Esophagus muscularis mucosa (tissue), 4 donors: Measurements from ENCODE around the gene MCM9. TPM values are rescaled to one million over a fixed set of nuclear protein-coding genes. Genes with fewer than 3 reads are reported as not detected.

Experiments
- DNase-seq: peaks from one replicate; pipeline ENCODE4 v3.0.0-alpha.2; 2017; ENCODE audit errors: extremely low spot score
- H3K27ac ChIP-seq, 4 donors: fragments of 200-600 bp; sonication (generic); replicated peaks in 1 of 4; 1 replicate in 3 of 4; 2 replicates in 1 of 4; pipeline ENCODE4 v1.5.1; 2016 to 2019; ENCODE audit warnings: mild to moderate bottlenecking in 1 of 4
- H3K27me3 ChIP-seq, 4 donors: fragments of 200-600 bp; sonication (generic); one replicate each; pipeline versions ENCODE4 v1.5.1 to v1.6.0; 2016 to 2019
- H3K36me3 ChIP-seq, 4 donors: fragments of 200-600 bp; sonication (generic); one replicate each; pipeline ENCODE4 v1.5.1; 2016 to 2019
- H3K4me1 ChIP-seq, 4 donors: fragments of 200-600 bp; sonication (generic); one replicate each; pipeline ENCODE4 v1.5.1; 2016 to 2019
- H3K4me3 ChIP-seq, 4 donors: fragments of 200-600 bp; sonication (generic); 1 replicate in 2 of 4; 2 replicates in 2 of 4; pipeline ENCODE4 v1.5.1; 2016 to 2019; ENCODE audit warnings: mild to moderate bottlenecking in 4 of 4, moderate library complexity in 1 of 4
- H3K9me3 ChIP-seq, 4 donors: fragments of 200-600 bp; sonication (generic); 1 replicate in 3 of 4; 2 replicates in 1 of 4; pipeline ENCODE4 v1.5.1; 2016 to 2019
- CTCF ChIP-seq, 3 experiments: fragments of 200-600 bp in 2 of 3; fragments of 450-650 bp in 1 of 3; sonication (generic) in 2 of 3; IDR thresholded peaks; one replicate each; pipeline ENCODE4 v1.5.1; 2017 to 2019; ENCODE audit warnings: antibody characterized with exemption in 3 of 3, mild to moderate bottlenecking in 2 of 3, moderate library complexity in 1 of 3
- EP300 ChIP-seq: sonication (generic); formaldehyde crosslinking; IDR thresholded peaks from one replicate; pipeline ENCODE4 v1.6.1; 2017; ENCODE audit warnings: antibody characterized with exemption
- POLR2A ChIP-seq: fragments of 450-650 bp; IDR thresholded peaks from one replicate; pipeline ENCODE4 v1.6.1; 2017; ENCODE audit warnings: antibody characterized with exemption, moderate library complexity, mild to moderate bottlenecking, low read depth
- POLR2AphosphoS5 ChIP-seq, 2 donors: sonication (generic); formaldehyde crosslinking; IDR thresholded peaks; one replicate each; pipeline ENCODE4 v1.6.1; 2017; ENCODE audit warnings: antibody characterized with exemption in 2 of 2
- WGBS: methylation state at CpG from one replicate; pipeline ENCODE4 v1.1.5; 2018; 5-methylcytosine and 5-hydroxymethylcytosine counted together
- intact Hi-C: fragments of 100-400 bp; cut with DNase I; formaldehyde crosslinking; loops from one replicate; pipeline ENCODE4 v1.15.1; 2023
- total RNA-seq, 4 donors: library from RNA; depleted of rRNA; stranded (reverse); fragments of >200 nt; gene quantifications; one replicate each; pipeline versions ENCODE4 v1.1.0 to v1.2.1, GENCODE V29; 2016

The MCM9 gene
- total RNA-seq, 4 donors from 2014 or later: 10.8 to 18.1 (median 11.3) TPM

GRCh38 chr6:118787724-118788423, 147.1 kb downstream of the MCM9 start:
- Histone ChIP-seq H3K4me1 (peaks cover 12 to 27% (median 19%) of the 10 kb centered on the region in 4 donors), H3K27ac (no peak overlapping the region), H3K9me3 (no peaks in the 10 kb centered on the region), H3K36me3 (no peaks in the 10 kb centered on the region), H3K27me3 (no peaks in the 10 kb centered on the region), H3K4me3 (no peak overlapping the region)
- no peak for TF ChIP-seq POLR2A
- no peak for TF ChIP-seq CTCF (IDR thresholded peaks at IDR 0.05)
- no peak for TF ChIP-seq EP300
- TF ChIP-seq POLR2AphosphoS5 (IDR thresholded peaks at IDR 0.05): no peak
- WGBS: 54% methylated on average over 6 of the region's 6 CpGs
- DNase-seq: no peak
- intact Hi-C loops: no loop called here

GRCh38 chr6:118786596-118787453, 148.1 kb downstream of the MCM9 start:
- TF ChIP-seq POLR2AphosphoS5 (IDR thresholded peaks at IDR 0.05) (no peak), EP300 (no peak), POLR2A (no peak), CTCF (IDR thresholded peaks at IDR 0.05) (no peak)
- Histone ChIP-seq H3K27ac (no peak overlapping the region), H3K9me3 (no peaks in the 10 kb centered on the region), H3K4me1 (peaks cover 12 to 30% (median 19%) of the 10 kb centered on the region in 4 donors), H3K36me3 (no peaks in the 10 kb centered on the region), H3K4me3 (no peak overlapping the region), H3K27me3 (no peaks in the 10 kb centered on the region)
- DNase-seq: no peak
- intact Hi-C loops: no loop called here
- WGBS: 87% methylated on average over 6 of the region's 8 CpGs

GRCh38 chr6:118785601-118786000, 149.4 kb downstream of the MCM9 start:
- Histone ChIP-seq H3K4me1 (peaks cover 12 to 30% (median 19%) of the 10 kb centered on the region in 4 donors), H3K27ac (peak overlapping the region in 1 of 4 donors; percentile 65), H3K4me3 (no peak overlapping the region), H3K9me3 (no peaks in the 10 kb centered on the region), H3K36me3 (no peaks in the 10 kb centered on the region), H3K27me3 (no peaks in the 10 kb centered on the region)
- 93% methylated on average over 3 of the region's 3 CpGs for WGBS
- intact Hi-C loops: no loop called here
- DNase-seq: no peak
- no peak for TF ChIP-seq POLR2A
- no peak for TF ChIP-seq CTCF (IDR thresholded peaks at IDR 0.05)

- H3K27me3 ChIP-seq: no peaks in the 10 kb centered on the region
- H3K27ac ChIP-seq: peak overlapping the region; percentile 51 to 67 (median 61)
- H3K36me3 ChIP-seq: no peaks in the 10 kb centered on the region
- 40% methylated on average over 4 of the region's 5 CpGs for WGBS
- H3K9me3 ChIP-seq: no peaks in the 10 kb centered on the region
- no peak for TF ChIP-seq EP300
- TF ChIP-seq POLR2AphosphoS5 (IDR thresholded peaks at IDR 0.05): peak in 1 of 2 donors; percentile 47
- TF ChIP-seq POLR2A: no peak
- TF ChIP-seq CTCF (IDR thresholded peaks at IDR 0.05): no peak
- no peak overlapping the region for H3K4me3 ChIP-seq
- peaks cover 12 to 30% (median 19%) of the 10 kb centered on the region in 4 donors for H3K4me1 ChIP-seq
- DNase-seq: no peak
- intact Hi-C loops: no loop called here
These were observed 150.3 kb downstream of the MCM9 start for GRCh38 chr6:118784641-118785164.
